GM12801 (cell line): ENCODE measurements around the gene TMEM126B.

Experiments
- TF ChIP-seq, protein P1 (sequence below): IDR thresholded peaks from one replicate; pipeline ENCODE4 v1.5.1; 2011; ENCODE audit warnings: control low read depth; ENCODE audit not compliant: insufficient read length; ENCODE audit errors: extremely low read depth

Gene TMEM126B

DNA sequence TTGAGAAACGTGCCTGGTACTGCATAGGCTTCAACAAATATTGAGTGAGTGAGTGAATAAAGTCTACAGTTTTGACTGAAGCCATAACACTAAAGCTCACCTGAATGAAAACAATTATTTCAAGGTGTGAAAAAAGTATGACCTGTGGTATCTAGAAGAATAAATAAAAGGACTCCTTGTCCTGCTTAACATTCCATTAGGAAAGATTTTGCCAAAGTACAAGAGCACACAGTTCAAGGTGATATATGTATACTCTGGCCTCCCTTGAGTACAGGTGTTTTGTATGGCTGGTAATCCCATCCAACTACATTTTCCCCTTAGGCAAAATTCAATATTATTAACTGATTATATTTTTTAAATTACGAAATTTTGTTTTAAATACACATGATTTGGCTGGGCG lies 38.3 kb downstream of the TMEM126B start:
- TF ChIP-seq, protein P1, sequence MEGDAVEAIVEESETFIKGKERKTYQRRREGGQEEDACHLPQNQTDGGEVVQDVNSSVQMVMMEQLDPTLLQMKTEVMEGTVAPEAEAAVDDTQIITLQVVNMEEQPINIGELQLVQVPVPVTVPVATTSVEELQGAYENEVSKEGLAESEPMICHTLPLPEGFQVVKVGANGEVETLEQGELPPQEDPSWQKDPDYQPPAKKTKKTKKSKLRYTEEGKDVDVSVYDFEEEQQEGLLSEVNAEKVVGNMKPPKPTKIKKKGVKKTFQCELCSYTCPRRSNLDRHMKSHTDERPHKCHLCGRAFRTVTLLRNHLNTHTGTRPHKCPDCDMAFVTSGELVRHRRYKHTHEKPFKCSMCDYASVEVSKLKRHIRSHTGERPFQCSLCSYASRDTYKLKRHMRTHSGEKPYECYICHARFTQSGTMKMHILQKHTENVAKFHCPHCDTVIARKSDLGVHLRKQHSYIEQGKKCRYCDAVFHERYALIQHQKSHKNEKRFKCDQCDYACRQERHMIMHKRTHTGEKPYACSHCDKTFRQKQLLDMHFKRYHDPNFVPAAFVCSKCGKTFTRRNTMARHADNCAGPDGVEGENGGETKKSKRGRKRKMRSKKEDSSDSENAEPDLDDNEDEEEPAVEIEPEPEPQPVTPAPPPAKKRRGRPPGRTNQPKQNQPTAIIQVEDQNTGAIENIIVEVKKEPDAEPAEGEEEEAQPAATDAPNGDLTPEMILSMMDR, result no peak

- TF ChIP-seq, protein P1, result no peak
Measured at GRCh38 chr11:85668157-85668556, 39.8 kb downstream of the TMEM126B start.

GRCh38 chr11:85672105-85672902 lies 43.9 kb downstream of the TMEM126B start:
- TF ChIP-seq, protein P1, result no peak

GRCh38 chr11:85673393-85673792 lies 45.0 kb downstream of the TMEM126B start:
- TF ChIP-seq, protein P1, result no peak

GRCh38 chr11:85679576-85679975 lies 51.2 kb downstream of the TMEM126B start:
- TF ChIP-seq, protein P1, result no peak

DNA sequence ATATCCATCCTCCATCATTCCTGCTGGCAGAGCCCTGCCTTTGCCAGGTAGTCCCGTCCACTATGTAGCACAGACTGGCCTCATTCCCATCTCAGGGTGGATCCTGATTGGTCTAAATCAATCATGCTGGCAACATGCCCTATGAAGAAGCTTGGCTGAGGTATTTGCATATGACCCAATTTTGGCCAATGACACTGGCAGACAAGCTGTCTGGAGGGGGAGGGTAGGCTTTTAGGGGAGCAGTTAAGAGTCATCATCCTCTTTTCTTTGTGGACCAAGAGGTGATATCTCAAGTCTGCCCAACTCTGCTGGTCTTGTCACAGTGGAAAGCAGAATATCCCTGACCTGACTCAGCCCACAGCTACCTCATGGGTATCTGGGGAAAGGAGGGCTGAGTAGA lies 52.5 kb downstream of the TMEM126B start:
- TF ChIP-seq, protein P1, result no peak

GRCh38 chr11:85682330-85683305 lies 54.2 kb downstream of the TMEM126B start:
- TF ChIP-seq, protein P1, result no peak
